Kidney epithelial cell (primary cell): ENCODE results near the gene RBMS1. TPM values are rescaled to one million over a fixed set of nuclear protein-coding genes. Genes with fewer than 3 reads are reported as not detected.
A peak's percentile ranks its signal among the peaks of the same experiment; 100 is the strongest.
"Not testable (repeated sequence)": the region's sequence is repeated elsewhere in the genome, so short reads cannot be mapped to it uniquely, and the experiment has no call there.

Experiments
- DNase-seq: peaks from one replicate; pipeline ENCODE4 v3.0.0-alpha.2; 2010; ENCODE audit warnings: low read depth
- H3K27me3 ChIP-seq: 2 replicates; pipeline ENCODE4 v1.6.0; 2011; ENCODE audit warnings: low read length; ENCODE audit not compliant: control insufficient read depth, insufficient read depth
- H3K36me3 ChIP-seq: 2 replicates; pipeline ENCODE4 v1.5.1; 2011; ENCODE audit warnings: low read length; ENCODE audit not compliant: control insufficient read depth, insufficient read depth
- H3K4me3 ChIP-seq: 2 replicates; pipeline ENCODE4 v1.5.1; 2011; ENCODE audit warnings: low read depth, mild to moderate bottlenecking, control low read depth, low read length
- CTCF ChIP-seq: IDR thresholded peaks from 2 replicates; pipeline ENCODE4 v1.5.1; 2011; ENCODE audit warnings: mild to moderate bottlenecking, moderate library complexity, low read length, control low read depth, inconsistent platforms; ENCODE audit not compliant: insufficient read depth, poor library complexity, severe bottlenecking
- total RNA-seq: library from RNA; depleted of rRNA; stranded (reverse); fragments of >200 nt; gene quantifications from 2 replicates; pipeline ENCODE4 v1.2.3, GENCODE V29; 2015

Gene RBMS1
- total RNA-seq, 1 donor from 2014 or later, result 52.5 TPM

GRCh38 chr2:160367887-160368286 lies 125.7 kb downstream of the RBMS1 start:
- TF ChIP-seq CTCF, result no peak
- Histone ChIP-seq H3K27me3 (no peaks in the 10 kb centered on the region), H3K4me3 (no peak overlapping the region), H3K36me3 (no peaks in the 10 kb centered on the region)
- DNase-seq, result peak; percentile 92

GRCh38 chr2:160367139-160367538 lies 126.5 kb downstream of the RBMS1 start:
- H3K27me3 ChIP-seq, H3K4me3 ChIP-seq, H3K36me3 ChIP-seq, DNase-seq: not testable (repeated sequence)

- Histone ChIP-seq H3K27me3 (no peaks in the 10 kb centered on the region), H3K36me3 (no peaks in the 10 kb centered on the region), H3K4me3 (no peak overlapping the region)
- TF ChIP-seq CTCF, result no peak
- DNase-seq, result no peak
Observed at GRCh38 chr2:160366474-160366873, 127.1 kb downstream of the RBMS1 start.

GRCh38 chr2:160365716-160366367 lies 127.8 kb downstream of the RBMS1 start:
- no peak for TF ChIP-seq CTCF
- DNase-seq, result no peak

GRCh38 chr2:160364364-160364763 lies 129.2 kb downstream of the RBMS1 start:
- no peak for TF ChIP-seq CTCF
- no peak overlapping the region for H3K4me3 ChIP-seq
- no peaks in the 10 kb centered on the region for H3K36me3 ChIP-seq
- DNase-seq, result no peak
- no peaks in the 10 kb centered on the region for H3K27me3 ChIP-seq

More at GRCh38 chr2:160365716-160366367, 127.8 kb downstream of the RBMS1 start:
- H3K36me3 ChIP-seq, result no peaks in the 10 kb centered on the region
- H3K4me3 ChIP-seq, result no peak overlapping the region
- no peaks in the 10 kb centered on the region for H3K27me3 ChIP-seq

- no peak for DNase-seq
- TF ChIP-seq CTCF, result no peak
- Histone ChIP-seq H3K36me3 (no peaks in the 10 kb centered on the region), H3K4me3 (no peak overlapping the region), H3K27me3 (no peaks in the 10 kb centered on the region)
Observed at GRCh38 chr2:160363961-160364360, 129.6 kb downstream of the RBMS1 start.
